ENCODE measurements around the gene EFNA1. TPM values are rescaled to one million over a fixed set of nuclear protein-coding genes. Genes with fewer than 3 reads are reported as not detected.

The EFNA1 gene
- total and polyA plus RNA-seq, 2 of the 13 experiments (the other 11 are each of a cell fraction or from before 2014, with no cell fraction given): 81.8 to 874 TPM

- TF ChIP-seq REST (IDR thresholded peaks at IDR 0.05; ENCODE audit: borderline replicate concordance in 1 of 2, low read depth in 1 of 2, low read length in 2 of 2) (no peak; a peak in 1 of 4 replicates), HOMEZ (CRISPR knock-in tag; IDR thresholded peaks at IDR 0.05; ENCODE audit: low read depth) (peak; percentile 38; the same call in 1 of the 2 replicates), SRSF1 (optimal IDR thresholded peaks at IDR 0.05; ENCODE audit: low read depth, low read length) (no peak), E2F5 (CRISPR knock-in tag; conservative IDR thresholded peaks at IDR 0.05) (peak; percentile 33; the same call in 1 of the 2 replicates), PRDM15 (CRISPR knock-in tag; IDR thresholded peaks at IDR 0.05) (peak; percentile 96), FOSL2 (CRISPR knock-in tag; IDR thresholded peaks at IDR 0.05) (peak; percentile 72), ZNF564 (CRISPR knock-in tag; IDR thresholded peaks at IDR 0.05) (peak; percentile 70; the same call in 1 of the 2 replicates), SAP130 (CRISPR knock-in tag; IDR thresholded peaks at IDR 0.05; ENCODE audit: low read depth) (peak; percentile 97), ZXDC (CRISPR knock-in tag; IDR thresholded peaks at IDR 0.05) (peak; percentile 96), ESRRA (CRISPR knock-in tag; IDR thresholded peaks at IDR 0.05; ENCODE audit: low read depth) (peak; percentile 94; the same call in 1 of the 2 replicates), CREB1 (IDR thresholded peaks at IDR 0.05) (peak; percentile 14; the same call in 1 of the 2 replicates), CREB1 (CRISPR knock-in tag; IDR thresholded peaks at IDR 0.05) (no peak), RXRA (CRISPR knock-in tag; IDR thresholded peaks at IDR 0.05) (peak; percentile 100), ZNF572 (CRISPR knock-in tag; IDR thresholded peaks at IDR 0.05) (0 out of 2 replicates have a peak, but pooled peaks have one; percentile 23)
These were observed 1.6 kb upstream of the EFNA1 start (continued) for GRCh38 chr1:155125946-155126555.

Measured in HepG2 (cell line).